ENCODE data around the gene HABP4.
A peak's percentile ranks its signal among the peaks of the same experiment; 100 is the strongest.

Gene HABP4

GRCh38 chr9:96436456-96437126 is 13.4 kb upstream of the HABP4 start:
- no peak overlapping the region for H3K27ac ChIP-seq
- no peak for TF ChIP-seq ZFX (IDR thresholded peaks at IDR 0.05)
- no peak for TF ChIP-seq CTCF (conservative IDR thresholded peaks at IDR 0.05)

GRCh38 chr9:96437454-96437853 is 12.5 kb upstream of the HABP4 start:
- no peak overlapping the region for H3K27ac ChIP-seq
- TF ChIP-seq CTCF (conservative IDR thresholded peaks at IDR 0.05) (no peak), ZFX (IDR thresholded peaks at IDR 0.05) (no peak)

GRCh38 chr9:96440671-96441199 is 9.2 kb upstream of the HABP4 start:
- TF ChIP-seq CTCF (conservative IDR thresholded peaks at IDR 0.05): no peak
- no peak for TF ChIP-seq ZFX (IDR thresholded peaks at IDR 0.05)
- H3K27ac ChIP-seq: no peak overlapping the region

- H3K27ac ChIP-seq: no peak overlapping the region
- TF ChIP-seq ZFX (IDR thresholded peaks at IDR 0.05) (no peak), CTCF (conservative IDR thresholded peaks at IDR 0.05) (peak; percentile 85)
These were observed 8.0 kb upstream of the HABP4 start for GRCh38 chr9:96441798-96442445.

GRCh38 chr9:96442491-96442890 is 7.5 kb upstream of the HABP4 start:
- TF ChIP-seq ZFX (IDR thresholded peaks at IDR 0.05) (no peak), CTCF (conservative IDR thresholded peaks at IDR 0.05) (no peak)
- H3K27ac ChIP-seq: no peak overlapping the region

GRCh38 chr9:96447406-96447805 is 2.6 kb upstream of the HABP4 start:
- H3K27ac ChIP-seq: no peak overlapping the region
- TF ChIP-seq ZFX (IDR thresholded peaks at IDR 0.05): no peak
- no peak for TF ChIP-seq CTCF (conservative IDR thresholded peaks at IDR 0.05)

- TF ChIP-seq ZFX (IDR thresholded peaks at IDR 0.05): no peak
- TF ChIP-seq CTCF (conservative IDR thresholded peaks at IDR 0.05): no peak
- H3K27ac ChIP-seq: no peak overlapping the region
These were observed 1.3 kb upstream of the HABP4 start for GRCh38 chr9:96448546-96449170.

Measured in C4-2B (cell line).